Astrocyte (in vitro differentiated cells and primary cell): ENCODE results near the gene LDLRAD1. TPM values are rescaled to one million over a fixed set of nuclear protein-coding genes. Genes with fewer than 3 reads are reported as not detected.

ENCODE experiments used
- DNase-seq: peaks from one replicate; pipeline ENCODE4 v3.0.0-alpha.2; 2010; ENCODE audit warnings: low read depth
- FAIRE-seq: peaks from 2 replicates; lab custom pipeline; 2011; peaks lifted over from hg19 to GRCh38; lab: Jason Lieb, UNC
- H2AFZ ChIP-seq: 2 replicates; pipeline ENCODE4 v1.6.0; 2012; ENCODE audit warnings: low read depth, low read length, inconsistent platforms
- H3K27ac ChIP-seq: 2 replicates; pipeline ENCODE4 v1.5.1; 2011; ENCODE audit warnings: low read depth, low read length, inconsistent platforms
- H3K27me3 ChIP-seq: 2 replicates; pipeline ENCODE4 v1.6.0; 2011; ENCODE audit warnings: low read length, inconsistent platforms; ENCODE audit not compliant: insufficient read depth
- H3K36me3 ChIP-seq: 2 replicates; pipeline ENCODE4 v1.5.1; 2011; ENCODE audit warnings: low read length, inconsistent platforms; ENCODE audit not compliant: insufficient read depth
- H3K4me1 ChIP-seq: 2 replicates; pipeline ENCODE4 v1.5.1; 2011; ENCODE audit warnings: low read length, inconsistent platforms; ENCODE audit not compliant: insufficient read depth
- H3K4me2 ChIP-seq: 2 replicates; pipeline ENCODE4 v1.6.0; 2012; ENCODE audit warnings: low read length, inconsistent platforms
- H3K4me3 ChIP-seq: 2 replicates; pipeline ENCODE4 v1.5.1; 2011; ENCODE audit warnings: low read depth, mild to moderate bottlenecking, low read length, inconsistent platforms; ENCODE audit not compliant: insufficient read depth
- H3K79me2 ChIP-seq: 2 replicates; pipeline ENCODE4 v1.6.0; 2012; ENCODE audit warnings: mild to moderate bottlenecking, low read length, inconsistent platforms; ENCODE audit not compliant: insufficient read depth
- H3K9ac ChIP-seq: 2 replicates; pipeline ENCODE4 v1.6.0; 2012; ENCODE audit warnings: mild to moderate bottlenecking, low read length, inconsistent platforms
- H3K9me3 ChIP-seq: 2 replicates; pipeline ENCODE4 v1.5.1; 2012; ENCODE audit warnings: low read depth, mild to moderate bottlenecking, low read length, inconsistent platforms; ENCODE audit not compliant: insufficient read depth
- H4K20me1 ChIP-seq: 2 replicates; pipeline ENCODE4 v1.6.0; 2012; ENCODE audit warnings: low read length, inconsistent platforms; ENCODE audit not compliant: insufficient read depth
- H3K27ac Mint-ChIP-seq: one replicate; pipeline ENCODE4 v1.8.0; 2021; ENCODE audit warnings: mild to moderate bottlenecking, mixed read lengths; ENCODE audit not compliant: unreplicated experiment
- H3K27me3 Mint-ChIP-seq: one replicate; pipeline ENCODE4 v1.8.0; 2021; ENCODE audit warnings: low read depth, mixed read lengths; ENCODE audit not compliant: unreplicated experiment
- H3K36me3 Mint-ChIP-seq: one replicate; pipeline ENCODE4 v1.8.0; 2021; ENCODE audit warnings: low read depth, mixed read lengths; ENCODE audit not compliant: unreplicated experiment
- H3K4me1 Mint-ChIP-seq: one replicate; pipeline ENCODE4 v1.8.0; 2021; ENCODE audit warnings: low read depth, mixed read lengths; ENCODE audit not compliant: unreplicated experiment
- H3K4me3 Mint-ChIP-seq: one replicate; pipeline ENCODE4 v1.8.0; 2021; ENCODE audit warnings: mild to moderate bottlenecking, moderate library complexity, mixed read lengths; ENCODE audit not compliant: unreplicated experiment
- H3K9me3 Mint-ChIP-seq: one replicate; pipeline ENCODE4 v1.8.0; 2021; ENCODE audit warnings: mild to moderate bottlenecking, mixed read lengths; ENCODE audit not compliant: unreplicated experiment
- CTCF ChIP-seq: IDR thresholded peaks from 2 replicates; pipeline ENCODE4 v1.5.1; 2011; ENCODE audit warnings: low read depth, mild to moderate bottlenecking, inconsistent platforms, low read length, moderate library complexity; ENCODE audit not compliant: insufficient read depth
- EZH2 ChIP-seq: IDR thresholded peaks from 2 replicates; pipeline ENCODE4 v1.6.1; 2012; ENCODE audit warnings: mild to moderate bottlenecking, low read length, inconsistent platforms; ENCODE audit not compliant: insufficient read depth
- total RNA-seq: library from RNA; stranded (reverse); gene quantifications from 2 replicates; pipeline ENCODE4 v1.2.1, GENCODE V29; 2021

The LDLRAD1 gene
- total RNA-seq, 1 donor from 2014 or later, result not detected

GRCh38 chr1:53968125-53968513 lies 49.9 kb downstream of the LDLRAD1 start:
- no peak overlapping the region for H3K27ac Mint-ChIP-seq
- no peak overlapping the region for H3K4me3 ChIP-seq
- FAIRE-seq (no peak), DNase-seq (no peak)
- no peaks in the 10 kb centered on the region for H3K27me3 ChIP-seq
- no peaks in the 10 kb centered on the region for H3K9me3 Mint-ChIP-seq
- peaks cover 6% of the 10 kb centered on the region for H4K20me1 ChIP-seq
- peaks cover 23% of the 10 kb centered on the region for H3K36me3 Mint-ChIP-seq
- no peak overlapping the region for H3K4me2 ChIP-seq
- no peaks in the 10 kb centered on the region for H3K79me2 ChIP-seq
- H3K9me3 ChIP-seq, result no peaks in the 10 kb centered on the region
- H3K27me3 Mint-ChIP-seq, result no peaks in the 10 kb centered on the region
- peaks cover 34% of the 10 kb centered on the region for H3K36me3 ChIP-seq
- TF ChIP-seq EZH2 (no peak), CTCF (no peak)
- no peak overlapping the region for H3K27ac ChIP-seq
- no peak overlapping the region for H2AFZ ChIP-seq
- no peak overlapping the region for H3K9ac ChIP-seq
- H3K4me1 ChIP-seq, result peaks cover 12% of the 10 kb centered on the region
- no peak overlapping the region for H3K4me3 Mint-ChIP-seq
- H3K4me1 Mint-ChIP-seq, result peaks cover 14% of the 10 kb centered on the region

- H2AFZ ChIP-seq, result no peak overlapping the region
- peaks cover 14% of the 10 kb centered on the region for H3K4me1 Mint-ChIP-seq
- no peak overlapping the region for H3K4me3 Mint-ChIP-seq
- H3K27ac Mint-ChIP-seq, result no peak overlapping the region
- no peaks in the 10 kb centered on the region for H3K9me3 Mint-ChIP-seq
- peaks cover 11% of the 10 kb centered on the region for H4K20me1 ChIP-seq
- no peaks in the 10 kb centered on the region for H3K27me3 Mint-ChIP-seq
- no peaks in the 10 kb centered on the region for H3K79me2 ChIP-seq
- H3K9ac ChIP-seq, result no peak overlapping the region
- H3K36me3 Mint-ChIP-seq, result peaks cover 23% of the 10 kb centered on the region
- H3K27ac ChIP-seq, result no peak overlapping the region
- H3K9me3 ChIP-seq, result no peaks in the 10 kb centered on the region
- no peak for DNase-seq
- FAIRE-seq, result no peak
- H3K36me3 ChIP-seq, result peaks cover 38% of the 10 kb centered on the region
- H3K4me2 ChIP-seq, result no peak overlapping the region
- H3K4me3 ChIP-seq, result no peak overlapping the region
- TF ChIP-seq EZH2 (no peak), CTCF (no peak)
- no peaks in the 10 kb centered on the region for H3K27me3 ChIP-seq
- peaks cover 12% of the 10 kb centered on the region for H3K4me1 ChIP-seq
These were observed 50.4 kb downstream of the LDLRAD1 start for GRCh38 chr1:53967409-53968124.

GRCh38 chr1:53966794-53967193 lies 51.2 kb downstream of the LDLRAD1 start:
- TF ChIP-seq CTCF (no peak), EZH2 (no peak)
- Histone ChIP-seq H3K4me3 (no peak overlapping the region), H3K27ac (no peak overlapping the region), H4K20me1 (peaks cover 11% of the 10 kb centered on the region), H3K79me2 (no peaks in the 10 kb centered on the region), H3K9me3 (no peaks in the 10 kb centered on the region), H3K27me3 (no peaks in the 10 kb centered on the region), H3K9ac (no peak overlapping the region), H3K4me1 (peaks cover 12% of the 10 kb centered on the region), H3K36me3 (peaks cover 46% of the 10 kb centered on the region), H3K4me2 (no peak overlapping the region), H2AFZ (no peak overlapping the region)
- peaks cover 21% of the 10 kb centered on the region for H3K36me3 Mint-ChIP-seq
- peak overlapping the region; percentile 79 for H3K27ac Mint-ChIP-seq
- peaks cover 14% of the 10 kb centered on the region for H3K4me1 Mint-ChIP-seq
- FAIRE-seq (no peak), DNase-seq (no peak)
- H3K4me3 Mint-ChIP-seq, result no peak overlapping the region
- no peaks in the 10 kb centered on the region for H3K27me3 Mint-ChIP-seq
- H3K9me3 Mint-ChIP-seq, result no peaks in the 10 kb centered on the region
